RWPE2 (cell line): Measurements from ENCODE around the gene TOX3.

Experiments used
- ATAC-seq: fragments of 200-7000 bp; cut with Tn5 transposase; 3 replicates; pipeline ENCODE4 v1.9.1; 2021; ENCODE audit warnings: low read depth
- DNase-seq: peaks from one replicate; pipeline ENCODE4 v3.0.0-alpha.2; 2020; ENCODE audit warnings: low spot score
- H3K27ac ChIP-seq: fragments of 450-650 bp; 2 replicates; pipeline ENCODE4 v1.5.1; 2017; ENCODE audit warnings: mild to moderate bottlenecking; ENCODE audit not compliant: poor library complexity, severe bottlenecking
- H3K27me3 ChIP-seq: fragments of 250-450 bp; sonication (Bioruptor Pico); 2 replicates; pipeline ENCODE4 v1.5.1; 2021; ENCODE audit warnings: mild to moderate bottlenecking, moderate library complexity; ENCODE audit not compliant: insufficient read depth, poor library complexity, severe bottlenecking
- H3K36me3 ChIP-seq: fragments of 250-450 bp; sonication (Bioruptor Pico); 2 replicates; pipeline ENCODE4 v1.5.1; 2020; ENCODE audit warnings: low read depth, mild to moderate bottlenecking, moderate library complexity
- H3K4me1 ChIP-seq: fragments of 250-450 bp; sonication (Bioruptor Pico); 2 replicates; pipeline ENCODE4 v1.5.1; 2021; ENCODE audit warnings: mild to moderate bottlenecking, moderate library complexity; ENCODE audit not compliant: insufficient read depth, poor library complexity, severe bottlenecking
- H3K4me3 ChIP-seq: fragments of 250-450 bp; sonication (Bioruptor Pico); 2 replicates; pipeline ENCODE4 v1.5.1; 2021; ENCODE audit warnings: mild to moderate bottlenecking, moderate library complexity; ENCODE audit not compliant: severe bottlenecking
- H3K9me3 ChIP-seq: fragments of 250-450 bp; sonication (Bioruptor Pico); 2 replicates; pipeline ENCODE4 v1.5.1; 2021; ENCODE audit warnings: mild to moderate bottlenecking, moderate library complexity; ENCODE audit not compliant: severe bottlenecking
- TF ChIP-seq, protein P1 (sequence below): fragments of 450-650 bp; IDR thresholded peaks from one replicate; pipeline ENCODE4 v1.5.1; 2017; ENCODE audit warnings: mild to moderate bottlenecking, moderate library complexity; ENCODE audit not compliant: poor library complexity, severe bottlenecking

The TOX3 gene

DNA sequence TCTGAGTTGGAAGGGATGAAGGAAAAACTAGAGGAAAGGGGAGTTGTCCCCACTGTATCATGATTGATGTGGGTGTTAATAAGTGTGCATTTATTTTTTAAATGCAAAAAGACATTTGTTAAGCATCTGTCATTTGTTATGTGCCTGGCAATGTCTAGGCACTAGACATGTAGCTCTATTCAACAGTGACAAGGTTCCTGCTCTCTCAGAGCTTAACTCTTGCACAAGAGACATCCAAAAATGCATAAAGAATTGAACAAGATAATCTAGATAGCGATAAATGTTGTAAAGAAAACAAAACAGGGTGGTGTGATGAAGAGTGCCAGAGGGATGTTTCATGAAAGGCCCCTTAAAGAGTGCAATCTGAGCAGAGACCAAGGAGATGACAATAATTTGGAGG lies 148.9 kb downstream of the TOX3 start:
- Histone ChIP-seq H3K36me3 (no peaks in the 10 kb centered on the region), H3K27ac (no peak overlapping the region), H3K4me3 (no peak overlapping the region), H3K4me1 (no peaks in the 10 kb centered on the region), H3K9me3 (no peaks in the 10 kb centered on the region), H3K27me3 (no peaks in the 10 kb centered on the region)
- ATAC-seq (no peak), DNase-seq (no peak)
- TF ChIP-seq, protein P1, sequence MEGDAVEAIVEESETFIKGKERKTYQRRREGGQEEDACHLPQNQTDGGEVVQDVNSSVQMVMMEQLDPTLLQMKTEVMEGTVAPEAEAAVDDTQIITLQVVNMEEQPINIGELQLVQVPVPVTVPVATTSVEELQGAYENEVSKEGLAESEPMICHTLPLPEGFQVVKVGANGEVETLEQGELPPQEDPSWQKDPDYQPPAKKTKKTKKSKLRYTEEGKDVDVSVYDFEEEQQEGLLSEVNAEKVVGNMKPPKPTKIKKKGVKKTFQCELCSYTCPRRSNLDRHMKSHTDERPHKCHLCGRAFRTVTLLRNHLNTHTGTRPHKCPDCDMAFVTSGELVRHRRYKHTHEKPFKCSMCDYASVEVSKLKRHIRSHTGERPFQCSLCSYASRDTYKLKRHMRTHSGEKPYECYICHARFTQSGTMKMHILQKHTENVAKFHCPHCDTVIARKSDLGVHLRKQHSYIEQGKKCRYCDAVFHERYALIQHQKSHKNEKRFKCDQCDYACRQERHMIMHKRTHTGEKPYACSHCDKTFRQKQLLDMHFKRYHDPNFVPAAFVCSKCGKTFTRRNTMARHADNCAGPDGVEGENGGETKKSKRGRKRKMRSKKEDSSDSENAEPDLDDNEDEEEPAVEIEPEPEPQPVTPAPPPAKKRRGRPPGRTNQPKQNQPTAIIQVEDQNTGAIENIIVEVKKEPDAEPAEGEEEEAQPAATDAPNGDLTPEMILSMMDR = no peak

DNA sequence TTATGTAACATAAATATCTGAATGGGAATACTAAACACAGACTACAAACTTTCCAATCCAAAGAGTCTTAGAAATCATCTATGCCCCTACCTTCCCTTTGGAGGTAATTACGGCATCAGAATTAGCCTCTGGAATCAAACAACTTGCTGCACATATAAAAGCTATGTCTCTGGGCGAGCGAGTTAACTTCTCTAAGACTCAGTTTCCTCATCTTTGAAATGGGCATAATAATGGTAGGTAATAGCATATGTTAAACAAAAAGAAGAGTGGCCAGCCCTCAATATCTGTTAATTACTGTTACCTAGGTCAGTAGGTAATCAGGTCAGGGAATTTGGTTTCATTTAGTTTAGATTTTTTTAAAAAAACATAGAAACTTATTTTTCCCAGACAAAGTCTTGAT lies 153.5 kb downstream of the TOX3 start:
- no peaks in the 10 kb centered on the region for H3K36me3 ChIP-seq
- H3K4me1 ChIP-seq = no peaks in the 10 kb centered on the region
- H3K27me3 ChIP-seq = no peaks in the 10 kb centered on the region
- H3K4me3 ChIP-seq = no peak overlapping the region
- TF ChIP-seq, protein P1 = no peak
- no peaks in the 10 kb centered on the region for H3K9me3 ChIP-seq
- no peak for ATAC-seq
- H3K27ac ChIP-seq = no peak overlapping the region
- no peak for DNase-seq

DNA sequence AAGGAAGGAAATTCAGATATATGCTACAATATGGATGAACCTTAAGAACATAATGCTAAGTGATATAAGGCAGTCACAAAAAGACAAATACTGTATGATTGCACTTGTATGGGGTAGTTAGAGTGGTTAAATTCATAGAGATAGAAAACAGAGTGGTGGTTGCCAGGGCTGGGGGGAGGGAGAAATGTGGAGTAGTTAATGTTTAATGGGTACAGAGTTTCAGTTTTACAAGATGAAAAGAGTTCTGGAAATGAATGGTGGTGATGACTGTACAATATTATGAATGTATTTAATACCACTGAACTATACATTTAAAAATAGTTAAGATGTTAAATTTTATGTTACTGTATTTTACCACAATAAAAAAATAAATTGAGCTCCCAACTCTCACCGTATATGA lies 157.9 kb downstream of the TOX3 start:
- no peaks in the 10 kb centered on the region for H3K27me3 ChIP-seq
- no peaks in the 10 kb centered on the region for H3K4me1 ChIP-seq
- H3K27ac ChIP-seq = no peak overlapping the region
- no peaks in the 10 kb centered on the region for H3K36me3 ChIP-seq
- H3K9me3 ChIP-seq = no peaks in the 10 kb centered on the region
- H3K4me3 ChIP-seq = no peak overlapping the region
- TF ChIP-seq, protein P1 = no peak
- no peak for DNase-seq
- no peak for ATAC-seq
